CD4-positive, alpha-beta memory T cell (primary cell): ENCODE data around the gene TMPRSS5. TPM values are rescaled to one million over a fixed set of nuclear protein-coding genes. Genes with fewer than 3 reads are reported as not detected.

ENCODE experiments used
- CTCF ChIA-PET: fragments of 350-600 bp; sonication (Branson Sonifier 250); formaldehyde crosslinking; loops from one replicate; lab custom pipeline; 2021; ENCODE audit warnings: inconsistent platforms; ENCODE audit not compliant: partially characterized antibody; lab: Charles Lee
- POLR2A ChIA-PET: fragments of 350-600 bp; sonication (Branson Sonifier 250); formaldehyde crosslinking; loops from one replicate; lab custom pipeline; 2021; ENCODE audit not compliant: partially characterized antibody; lab: Charles Lee
- DNase-seq, 5 donors: peaks; one replicate each; pipeline versions ENCODE4 v3.0.0 to v3.0.0-alpha.2; 2020 to 2022; ENCODE audit warnings: mixed read lengths in 1 of 5
- H3K27ac ChIP-seq: one replicate; pipeline ENCODE4 v1.7.0; 2013; ENCODE audit warnings: low read depth, low read length
- H3K27me3 ChIP-seq: 2 replicates; pipeline ENCODE4 v1.7.0; 2013; ENCODE audit warnings: mild to moderate bottlenecking, low read length, moderate library complexity; ENCODE audit not compliant: insufficient read depth
- H3K36me3 ChIP-seq: 2 replicates; pipeline ENCODE4 v1.7.0; 2013; ENCODE audit warnings: mild to moderate bottlenecking, low read length, moderate library complexity; ENCODE audit not compliant: insufficient read depth
- H3K4me1 ChIP-seq: 2 replicates; pipeline ENCODE4 v1.7.0; 2013; ENCODE audit warnings: mild to moderate bottlenecking, low read length, moderate library complexity; ENCODE audit not compliant: insufficient read depth
- H3K4me3 ChIP-seq, 2 donors: one replicate each; pipeline ENCODE4 v1.7.0; 2013; ENCODE audit warnings: low read length in 2 of 2, mild to moderate bottlenecking in 1 of 2
- H3K9me3 ChIP-seq, 2 donors: one replicate each; pipeline ENCODE4 v1.7.0; 2013; ENCODE audit warnings: low read length in 2 of 2, control low read depth in 1 of 2; ENCODE audit not compliant: control insufficient read depth in 1 of 2
- H3K27ac Mint-ChIP-seq, 7 donors: one replicate each; pipeline ENCODE4 v1.8.0; 2020 to 2021; ENCODE audit warnings: mixed read lengths in 7 of 7, mild to moderate bottlenecking in 6 of 7, inconsistent platforms in 3 of 7, moderate library complexity in 3 of 7
- H3K27me3 Mint-ChIP-seq, 2 donors: one replicate each; pipeline ENCODE4 v1.8.0; 2020 to 2021; ENCODE audit warnings: mixed read lengths in 2 of 2
- H3K36me3 Mint-ChIP-seq, 2 donors: one replicate each; pipeline ENCODE4 v1.8.0; 2020 to 2021; ENCODE audit warnings: mixed read lengths in 2 of 2, inconsistent platforms in 1 of 2, mild to moderate bottlenecking in 1 of 2
- H3K4me1 Mint-ChIP-seq, 4 donors: one replicate each; pipeline ENCODE4 v1.8.0; 2020 to 2021; ENCODE audit warnings: mixed read lengths in 4 of 4, mild to moderate bottlenecking in 1 of 4
- H3K4me3 Mint-ChIP-seq, 8 donors: one replicate each; pipeline ENCODE4 v1.8.0; 2020 to 2021; ENCODE audit warnings: mixed read lengths in 8 of 8, mild to moderate bottlenecking in 7 of 8, moderate library complexity in 6 of 8, inconsistent platforms in 3 of 8
- H3K9me3 Mint-ChIP-seq, 8 donors: one replicate each; pipeline ENCODE4 v1.8.0; 2020 to 2021; ENCODE audit warnings: mixed read lengths in 8 of 8, mild to moderate bottlenecking in 5 of 8, inconsistent platforms in 3 of 8, moderate library complexity in 1 of 8
- intact Hi-C: fragments of 100-400 bp; cut with micrococcal nuclease; formaldehyde crosslinking; loops from one replicate; pipeline ENCODE4 v1.15.1; 2023
- polyA plus RNA-seq, 2 donors: library from polyadenylated mRNA; unstranded; fragments of 300-500 nt; fragmentation: Illumina TruSeq; gene quantifications; one replicate each; pipeline ENCODE4 v1.2.3, GENCODE V29; 2021
- total RNA-seq, 2 experiments: library from RNA; stranded (reverse); gene quantifications; one replicate each; pipeline ENCODE4 v1.2.3, GENCODE V29; 2021

Gene TMPRSS5
- total RNA-seq, result 1 to 10 TPM in 1 of 2 experiments, under 1 TPM in 1; 0.64 to 1.5 TPM
- not detected for polyA plus RNA-seq

DNA sequence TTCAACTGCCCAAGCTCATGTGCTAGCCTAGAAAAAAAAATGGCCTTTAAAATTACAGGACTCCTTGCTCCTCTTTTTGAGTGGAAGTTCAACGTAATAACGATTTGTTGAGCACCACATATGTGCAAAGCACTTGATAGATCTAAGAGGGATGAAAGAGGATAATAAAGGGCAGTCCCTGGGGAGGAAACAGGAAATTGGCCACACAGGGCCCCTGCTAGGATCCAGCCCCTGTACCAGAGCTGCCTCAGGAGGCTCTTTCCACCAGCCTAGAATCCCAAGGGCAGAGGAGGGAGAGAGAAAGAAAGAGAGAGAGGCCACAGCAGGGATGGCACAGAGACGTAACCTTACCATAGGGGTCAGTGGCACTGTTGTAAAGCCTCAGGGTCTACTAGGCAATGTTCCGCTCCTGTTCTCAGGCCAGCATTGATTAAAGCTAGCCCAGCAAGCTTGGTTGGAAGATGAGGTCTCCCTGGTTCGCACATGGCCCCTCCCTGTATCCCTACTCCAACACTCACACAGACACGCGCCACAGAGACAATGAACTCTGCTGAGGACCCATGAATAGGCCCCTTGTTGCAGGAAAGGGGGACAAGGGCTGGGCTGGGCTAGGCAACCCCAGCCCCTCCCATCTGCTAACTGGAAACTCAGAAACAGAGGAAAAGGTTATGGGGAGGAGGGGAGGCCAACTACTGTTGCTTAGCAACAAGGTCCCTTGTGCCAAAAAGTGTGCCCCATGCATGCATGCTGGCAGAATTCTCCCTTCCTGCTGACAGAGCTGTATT is at the start of gene TMPRSS5:
TSS of gene TMPRSS5 (minus strand) at position 438 of the 785 bp plus-strand sequence. CDS start at position 354, 84 bp downstream.
- Mint-ChIP-seq H3K4me1 (no peaks in the 10 kb centered on the region), H3K36me3 (peaks cover 21 to 28% of the 10 kb centered on the region in 2 donors), H3K27me3 (no peaks in the 10 kb centered on the region), H3K4me3 (no peak within 1 kb of the TSS), H3K9me3 (peaks cover 10 to 35% (median 25%) of the 10 kb centered on the region in 8 donors), H3K27ac (no peak within 1 kb of the TSS)
- intact Hi-C loops, result no loop called here
- Histone ChIP-seq H3K4me1 (no peaks in the 10 kb centered on the region), H3K4me3 (no peak within 1 kb of the TSS), H3K27me3 (no peaks in the 10 kb centered on the region), H3K9me3 (peaks cover 0 to 7% of the 10 kb centered on the region in 2 donors), H3K27ac (no peak within 1 kb of the TSS), H3K36me3 (no peaks in the 10 kb centered on the region)
- no peak for DNase-seq
- ChIA-PET POLR2A (no interaction called here), CTCF (no interaction called here)

DNA sequence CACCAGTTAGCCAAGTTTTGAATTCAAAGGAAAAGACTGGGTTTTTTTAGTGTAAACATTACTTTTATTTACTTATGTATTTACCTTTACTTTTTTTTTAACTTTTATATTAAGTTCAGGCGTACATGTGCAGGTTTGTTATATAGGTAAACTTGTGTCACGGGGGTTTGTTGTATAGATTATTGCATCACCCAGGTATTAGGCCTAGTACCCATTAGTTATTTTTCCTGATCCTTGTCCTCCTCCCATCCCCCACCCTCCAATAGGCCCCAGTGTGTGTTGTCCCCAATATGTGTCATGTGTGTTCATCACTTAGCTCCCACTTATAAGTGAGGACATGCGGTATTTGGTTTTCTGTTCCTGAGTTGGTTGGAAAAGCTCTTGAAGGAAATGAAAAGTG is 46.8 kb upstream of the TMPRSS5 start:
- Mint-ChIP-seq H3K9me3 (no peaks in the 10 kb centered on the region), H3K4me3 (no peak overlapping the region), H3K4me1 (no peaks in the 10 kb centered on the region), H3K27me3 (no peaks in the 10 kb centered on the region), H3K27ac (no peak overlapping the region), H3K36me3 (peaks cover 20 to 52% of the 10 kb centered on the region in 2 donors)
- ChIA-PET POLR2A (no interaction called here), CTCF (interaction anchor here (2.5 kb wide), 1 partner anchor 10 kb away, joined by 6 read pairs; no protein-coding TSS in a partner anchor)
- Histone ChIP-seq H3K27me3 (no peaks in the 10 kb centered on the region), H3K4me1 (no peaks in the 10 kb centered on the region), H3K9me3 (no peaks in the 10 kb centered on the region), H3K4me3 (no peak overlapping the region), H3K27ac (no peak overlapping the region), H3K36me3 (peaks cover 6% of the 10 kb centered on the region)
- intact Hi-C loops, result no loop called here
- no peak for DNase-seq

DNA sequence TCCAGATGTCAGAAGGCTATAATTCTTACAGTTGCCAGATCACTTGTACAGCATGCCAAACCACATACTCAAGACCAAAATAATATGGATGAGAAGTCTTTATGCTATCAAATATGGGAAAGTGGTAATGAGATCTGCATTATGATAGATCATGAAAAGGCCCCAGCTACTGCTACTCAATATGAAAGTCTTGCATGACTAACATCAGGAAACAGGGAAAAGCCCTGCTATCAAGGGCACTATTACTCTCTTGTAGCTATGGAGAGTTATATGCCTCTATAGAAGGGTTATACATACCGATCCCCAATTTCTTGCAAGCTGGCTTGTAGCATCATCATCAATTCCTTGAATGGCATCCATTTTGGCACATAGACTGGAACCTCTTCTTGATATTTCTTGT is 30.2 kb upstream of the TMPRSS5 start:
- peaks cover 68 to 70% of the 10 kb centered on the region in 2 donors for H3K36me3 Mint-ChIP-seq

DNA sequence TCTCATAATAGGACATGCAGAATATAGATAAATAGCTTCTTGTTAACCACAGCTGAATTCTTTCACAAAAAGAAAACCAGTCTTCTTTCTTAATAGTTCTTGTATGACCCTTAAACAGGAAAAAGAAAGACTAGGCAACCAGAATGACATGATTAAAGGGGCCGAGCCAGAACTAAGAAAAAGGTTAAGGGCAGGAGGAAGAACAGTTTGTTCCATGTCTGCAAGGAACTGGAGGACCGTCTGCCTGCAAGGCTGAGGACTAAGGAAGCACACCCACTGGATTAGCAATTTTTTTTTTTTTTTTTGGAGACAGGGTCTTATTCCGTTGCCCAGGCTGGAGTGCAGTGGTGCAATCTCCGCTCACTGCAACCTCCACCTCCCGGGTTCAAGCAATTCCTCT is 26.0 kb upstream of the TMPRSS5 start:
- no peaks in the 10 kb centered on the region for H3K4me1 Mint-ChIP-seq
- Histone ChIP-seq H3K36me3 (peaks cover 16% of the 10 kb centered on the region), H3K27ac (no peak overlapping the region), H3K9me3 (no peaks in the 10 kb centered on the region), H3K4me1 (no peaks in the 10 kb centered on the region), H3K27me3 (no peaks in the 10 kb centered on the region), H3K4me3 (no peak overlapping the region)
- intact Hi-C loops, result no loop called here
- no peak overlapping the region for H3K4me3 Mint-ChIP-seq
- ChIA-PET CTCF (interaction anchor here (0.6 kb wide), 1 partner anchor 1628 kb away, joined by 4 read pairs; no protein-coding TSS in a partner anchor), POLR2A (no interaction called here)
- H3K9me3 Mint-ChIP-seq, result peaks cover 0 to 1% (median 0%) of the 10 kb centered on the region in 8 donors
- DNase-seq, result no peak
- peaks cover 42 to 43% of the 10 kb centered on the region in 2 donors for H3K36me3 Mint-ChIP-seq
- peak overlapping the region in 1 of 7 donors; percentile 8 for H3K27ac Mint-ChIP-seq
- no peaks in the 10 kb centered on the region for H3K27me3 Mint-ChIP-seq

More for the DNA sequence above, 30.2 kb upstream of the TMPRSS5 start:
- no peaks in the 10 kb centered on the region for H3K9me3 ChIP-seq
- Mint-ChIP-seq H3K27me3 (no peaks in the 10 kb centered on the region), H3K4me3 (no peak overlapping the region), H3K4me1 (no peaks in the 10 kb centered on the region), H3K9me3 (no peaks in the 10 kb centered on the region), H3K27ac (no peak overlapping the region)
- no peaks in the 10 kb centered on the region for H3K27me3 ChIP-seq
- intact Hi-C loops, result no loop called here
- ChIA-PET CTCF (no interaction called here), POLR2A (no interaction called here)
- peaks cover 42% of the 10 kb centered on the region for H3K36me3 ChIP-seq
- H3K4me3 ChIP-seq, result no peak overlapping the region
- no peaks in the 10 kb centered on the region for H3K4me1 ChIP-seq
- no peak for DNase-seq
- no peak overlapping the region for H3K27ac ChIP-seq

DNA sequence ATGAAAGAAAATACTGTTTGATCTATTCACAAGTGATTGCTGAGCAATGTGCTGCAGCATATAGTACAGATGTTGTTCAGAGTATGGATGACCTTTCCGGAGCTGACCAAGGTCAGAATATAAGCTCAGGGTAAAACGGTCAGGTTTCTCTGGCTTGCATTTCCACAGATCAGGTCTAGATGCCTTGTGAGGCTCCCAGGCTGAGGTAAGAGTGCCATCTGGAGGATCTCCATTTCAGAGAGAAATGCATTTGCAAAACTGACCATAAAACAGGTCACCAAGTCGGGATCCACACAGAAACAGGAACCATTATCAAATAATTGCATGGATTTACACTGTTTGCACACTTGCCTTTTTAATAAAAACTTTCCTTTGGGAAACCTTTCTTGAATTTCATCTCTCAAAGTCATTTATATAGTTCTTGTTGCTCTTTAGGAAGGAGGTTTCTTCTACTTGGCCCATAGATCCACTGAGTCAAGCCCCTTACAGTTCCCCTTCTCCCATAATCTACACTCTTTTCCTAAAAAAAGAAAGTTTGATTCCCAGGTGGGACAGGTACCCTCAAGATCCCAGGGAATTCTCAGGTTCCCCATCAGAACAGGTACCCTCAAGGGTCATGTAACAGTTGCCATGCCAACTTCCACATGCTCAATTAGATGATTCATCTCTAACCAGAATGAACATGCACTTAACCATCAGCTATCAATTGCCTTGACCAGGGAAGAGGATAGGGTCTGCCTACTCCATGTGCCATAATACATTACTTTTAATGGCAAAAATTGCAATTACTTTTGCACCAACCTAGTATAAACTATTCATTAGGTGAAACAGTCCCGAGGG is 25.0 kb upstream of the TMPRSS5 start:
- Histone ChIP-seq H3K27ac (no peak overlapping the region), H3K27me3 (no peaks in the 10 kb centered on the region), H3K36me3 (peaks cover 14% of the 10 kb centered on the region), H3K9me3 (no peaks in the 10 kb centered on the region), H3K4me3 (no peak overlapping the region), H3K4me1 (no peaks in the 10 kb centered on the region)
- CTCF ChIA-PET, result interaction anchor here (1.5 kb wide), 1 partner anchor 425 kb away, joined by 4 read pairs; no protein-coding TSS in a partner anchor
- no peak for DNase-seq
- Mint-ChIP-seq H3K36me3 (peaks cover 33 to 34% of the 10 kb centered on the region in 2 donors), H3K9me3 (peaks cover 0 to 1% (median 0%) of the 10 kb centered on the region in 8 donors), H3K4me1 (no peaks in the 10 kb centered on the region), H3K27me3 (no peaks in the 10 kb centered on the region), H3K27ac (no peak overlapping the region), H3K4me3 (no peak overlapping the region)
- intact Hi-C loops, result loop anchor here (2.0 kb wide), 1 partner anchor 426 kb away; no protein-coding TSS in a partner anchor
- POLR2A ChIA-PET, result no interaction called here

DNA sequence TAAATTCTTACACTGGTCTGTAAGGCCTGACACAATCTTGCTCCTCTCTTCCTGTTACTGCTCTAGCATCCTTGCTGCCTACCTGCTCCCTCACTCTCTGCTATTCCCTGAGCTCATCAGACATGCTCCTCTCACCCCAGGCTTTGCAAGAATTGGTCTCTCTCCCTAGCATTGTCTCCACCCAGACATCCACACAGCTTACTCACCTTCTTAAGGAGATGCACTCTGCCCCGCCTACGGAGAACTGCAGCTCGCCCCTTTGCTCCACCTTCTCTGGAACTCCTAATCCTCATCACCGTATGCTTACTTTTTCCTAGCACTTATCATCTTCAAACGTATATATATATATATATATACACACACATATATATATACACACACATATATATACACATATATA is 23.3 kb upstream of the TMPRSS5 start:
- DNase-seq, result no peak
- Mint-ChIP-seq H3K27me3 (no peaks in the 10 kb centered on the region), H3K27ac (no peak overlapping the region), H3K4me1 (no peaks in the 10 kb centered on the region), H3K9me3 (peaks cover 0 to 1% (median 0%) of the 10 kb centered on the region in 8 donors), H3K4me3 (no peak overlapping the region), H3K36me3 (peaks cover 25 to 29% of the 10 kb centered on the region in 2 donors)
- POLR2A ChIA-PET, result no interaction called here
- Histone ChIP-seq H3K4me1 (no peaks in the 10 kb centered on the region), H3K27me3 (no peaks in the 10 kb centered on the region), H3K9me3 (no peaks in the 10 kb centered on the region), H3K27ac (no peak overlapping the region), H3K4me3 (no peak overlapping the region), H3K36me3 (peaks cover 9% of the 10 kb centered on the region)
- CTCF ChIA-PET, result interaction anchor here (1.0 to 1.5 kb wide), 2 partner anchors 70 to 423 kb away, joined by 3 to 4 read pairs; no protein-coding TSS in a partner anchor
- intact Hi-C loops, result no loop called here

DNA sequence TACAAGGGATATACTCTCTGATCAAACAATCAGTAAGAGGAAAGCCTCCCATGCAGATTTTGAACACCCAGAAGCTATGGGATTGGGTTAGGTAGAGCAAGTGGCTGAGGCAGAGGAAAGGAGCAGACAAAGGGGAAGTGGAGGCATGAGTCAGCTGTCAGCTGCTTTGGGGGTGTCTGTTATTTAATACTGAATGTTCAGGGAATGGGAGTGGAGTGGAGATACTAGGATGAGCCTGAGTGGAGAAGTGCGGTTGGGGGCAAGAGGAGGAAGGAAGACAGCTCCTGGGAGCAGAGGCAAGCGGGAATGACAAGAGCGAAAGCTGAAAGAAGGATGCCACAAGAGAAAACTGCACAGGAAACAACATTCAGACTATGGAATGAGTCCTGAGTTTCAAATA is 22.7 kb upstream of the TMPRSS5 start:
- no peaks in the 10 kb centered on the region for H3K9me3 ChIP-seq
- H3K27ac ChIP-seq, result no peak overlapping the region
- no peaks in the 10 kb centered on the region for H3K4me1 ChIP-seq
- no peak overlapping the region for H3K4me3 Mint-ChIP-seq
- no peak overlapping the region for H3K27ac Mint-ChIP-seq
- ChIA-PET POLR2A (no interaction called here), CTCF (no interaction called here)
- peaks cover 9% of the 10 kb centered on the region for H3K36me3 ChIP-seq
- no peak overlapping the region for H3K4me3 ChIP-seq
- intact Hi-C loops, result no loop called here
- no peaks in the 10 kb centered on the region for H3K4me1 Mint-ChIP-seq
- H3K27me3 Mint-ChIP-seq, result no peaks in the 10 kb centered on the region
- peaks cover 0 to 1% (median 0%) of the 10 kb centered on the region in 8 donors for H3K9me3 Mint-ChIP-seq
- no peak for DNase-seq
- no peaks in the 10 kb centered on the region for H3K27me3 ChIP-seq
- H3K36me3 Mint-ChIP-seq, result peaks cover 19 to 22% of the 10 kb centered on the region in 2 donors
